HK-2 (cell line): ENCODE results near the gene TMEM178B.
"Not testable (repeated sequence)": the region's sequence is repeated elsewhere in the genome, so short reads cannot be mapped to it uniquely, and the experiment has no call there.

Experiments
- DNase-seq: peaks from one replicate; pipeline ENCODE4 v3.0.0-alpha.2; 2018; ENCODE audit not compliant: unreplicated experiment

Gene TMEM178B

DNA sequence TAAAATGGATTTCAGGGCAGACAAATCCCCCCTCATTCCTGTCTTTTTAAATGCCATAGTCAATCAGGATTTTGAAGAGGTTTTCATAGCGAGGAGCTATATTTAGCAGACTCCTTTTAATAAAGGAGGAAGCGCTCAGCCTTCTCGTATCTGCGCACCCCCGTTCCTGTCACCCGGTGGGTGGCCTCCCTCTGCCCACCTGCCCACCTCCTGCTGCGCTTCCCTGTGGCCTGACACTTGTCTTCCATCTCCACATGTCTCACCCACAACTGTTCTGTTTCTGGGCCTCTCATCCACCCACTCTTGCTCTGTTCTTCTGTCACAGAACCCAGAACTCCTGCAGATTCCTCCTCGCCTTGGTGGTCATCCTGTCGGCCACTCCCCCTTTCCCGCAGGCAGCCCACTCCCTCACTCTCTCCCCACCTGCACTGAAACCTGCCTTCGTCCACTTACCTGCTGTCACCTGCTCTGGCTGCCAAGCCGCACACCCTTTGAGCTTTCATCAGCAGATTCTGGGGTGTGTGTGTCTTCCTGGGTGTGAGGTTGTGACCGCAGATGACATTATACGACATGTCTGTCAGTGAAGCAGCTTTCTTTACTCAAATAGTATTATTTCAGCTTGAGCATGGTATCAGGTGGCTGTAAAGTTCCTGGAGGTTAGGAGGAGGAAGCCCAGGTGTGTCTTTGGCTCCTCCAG is 313.8 kb downstream of the TMEM178B start:
- no peak for DNase-seq

DNA sequence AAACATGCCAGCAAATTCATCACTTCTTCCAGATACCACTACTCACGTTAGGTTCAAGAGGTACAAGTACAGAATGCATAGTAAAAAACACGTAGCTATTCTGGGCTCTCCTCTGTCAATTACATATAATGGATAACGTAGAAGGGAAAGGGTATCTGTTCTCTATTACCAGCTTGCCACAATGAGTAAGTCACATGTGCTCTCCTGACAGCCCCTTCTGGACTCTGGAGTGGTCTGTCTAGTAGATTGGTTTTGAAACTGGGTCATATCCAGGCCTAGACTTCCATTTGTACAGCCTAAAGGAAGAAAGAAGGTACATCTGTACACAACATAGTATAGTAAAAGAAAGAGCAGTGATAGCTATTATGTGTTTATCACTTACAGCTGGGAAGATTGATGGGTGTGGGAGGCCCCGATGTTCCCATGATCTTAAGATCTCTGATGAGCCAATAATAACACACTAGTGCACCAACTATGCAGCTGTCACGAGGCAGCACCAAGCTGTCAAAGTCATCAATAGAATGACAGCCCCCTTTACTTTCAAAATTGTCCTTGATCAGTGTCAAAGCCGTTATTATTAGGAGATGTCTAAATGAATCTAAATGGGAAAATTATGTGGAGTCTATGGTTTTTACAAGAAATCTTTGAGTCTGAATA is 315.4 kb downstream of the TMEM178B start:
- no peak for DNase-seq

DNA sequence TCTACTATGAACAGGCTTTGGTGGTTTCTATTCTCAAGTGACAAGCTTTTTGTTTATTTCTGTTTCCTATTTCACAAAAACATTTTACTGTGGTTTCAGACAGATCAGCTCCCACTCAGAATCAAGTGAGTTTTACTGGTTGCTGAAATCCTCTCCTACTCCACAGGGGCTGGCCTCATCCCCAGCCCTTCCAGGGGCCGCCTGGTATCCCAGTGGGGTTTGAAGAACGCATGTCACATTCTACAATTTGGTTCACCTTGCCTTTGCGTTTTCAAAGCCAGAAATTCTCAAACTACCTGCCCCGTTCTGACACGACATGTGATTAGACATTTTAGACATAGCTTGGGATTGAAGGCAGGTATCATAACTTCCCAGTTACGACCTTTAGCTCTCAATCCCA is 316.5 kb downstream of the TMEM178B start:
- DNase-seq = no peak

DNA sequence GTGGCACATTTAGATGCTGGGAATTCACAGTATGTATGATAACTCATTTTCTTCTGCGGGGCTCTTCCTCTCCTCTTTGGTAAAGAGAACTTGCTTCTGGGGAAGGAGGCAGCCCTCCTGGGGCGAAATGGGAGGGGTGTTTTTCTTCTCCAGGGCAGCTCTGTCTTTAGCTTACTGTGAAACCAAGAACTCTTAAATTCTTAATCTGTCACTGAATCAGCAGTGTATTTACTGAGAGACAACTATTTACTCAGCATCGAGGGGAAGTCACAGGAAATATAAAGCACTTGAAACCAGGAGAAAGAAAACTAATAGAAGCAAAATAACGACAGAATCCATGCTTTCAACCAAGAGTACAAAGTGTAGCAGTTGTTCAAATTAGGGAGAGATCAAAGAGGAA is 319.2 kb downstream of the TMEM178B start:
- no peak for DNase-seq

DNA sequence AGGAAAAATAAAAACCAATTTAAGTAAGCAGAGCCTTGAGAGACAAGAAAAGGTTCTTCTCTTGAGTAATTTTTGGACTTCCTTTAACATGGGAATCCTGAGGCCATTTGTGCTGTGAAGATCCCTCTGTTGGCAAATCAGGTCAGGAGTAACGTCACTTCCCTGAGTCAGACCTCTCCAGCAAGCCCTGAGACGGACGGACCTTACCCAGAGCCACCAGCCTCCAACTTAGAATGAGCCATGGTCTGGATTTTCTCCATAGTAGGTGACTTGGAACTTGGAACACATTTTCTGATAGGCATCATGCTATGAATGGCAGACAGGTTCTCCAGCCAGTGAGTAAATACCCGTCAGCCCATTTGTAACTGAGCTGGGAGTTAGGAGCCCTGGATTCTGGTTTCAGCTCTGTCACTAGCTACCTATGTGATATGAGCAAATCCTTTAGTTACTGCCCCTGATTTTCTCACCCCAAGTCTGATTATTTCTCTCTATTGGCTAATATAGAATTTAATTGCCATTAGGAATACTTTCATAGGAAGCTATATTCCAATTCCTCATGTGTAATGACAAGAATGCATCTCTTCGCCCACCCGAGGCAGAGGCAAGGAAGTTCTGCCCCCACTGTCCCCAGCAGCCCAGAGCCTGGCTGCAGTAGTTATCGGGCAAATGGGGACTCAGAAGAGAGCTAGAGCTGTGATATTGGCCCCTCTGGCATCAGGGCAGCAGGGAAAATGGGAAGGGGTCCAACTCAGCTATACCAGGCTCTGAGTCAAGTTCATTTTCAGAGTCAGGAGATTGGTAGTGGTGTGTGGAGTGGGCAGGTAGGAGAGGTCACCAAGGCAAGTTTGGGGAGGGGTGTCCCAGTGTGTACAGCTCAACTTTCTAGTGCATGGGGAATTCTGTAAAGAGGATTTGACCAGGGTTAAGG is 323.6 kb downstream of the TMEM178B start:
- no peak for DNase-seq

DNA sequence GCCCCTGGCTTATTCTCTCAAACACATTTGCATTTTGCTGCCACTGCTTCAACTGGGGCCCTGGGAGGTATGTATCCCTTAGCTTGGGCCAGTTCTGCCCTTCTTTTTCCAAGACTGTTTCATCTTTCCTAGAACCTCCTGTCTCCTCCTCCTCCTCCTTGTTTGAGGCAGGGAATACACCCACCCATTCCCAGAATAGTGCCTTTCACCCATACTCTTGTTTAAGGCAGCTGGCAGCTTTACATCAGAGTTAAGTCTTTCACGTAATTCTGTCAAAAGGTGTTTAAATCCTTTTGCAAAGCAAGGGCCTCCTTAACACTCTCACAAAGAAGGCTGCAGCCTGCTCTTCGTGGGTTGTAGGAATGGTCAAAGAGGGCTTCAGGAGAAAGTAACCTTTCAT is 326.5 kb downstream of the TMEM178B start:
- DNase-seq = no peak

DNA sequence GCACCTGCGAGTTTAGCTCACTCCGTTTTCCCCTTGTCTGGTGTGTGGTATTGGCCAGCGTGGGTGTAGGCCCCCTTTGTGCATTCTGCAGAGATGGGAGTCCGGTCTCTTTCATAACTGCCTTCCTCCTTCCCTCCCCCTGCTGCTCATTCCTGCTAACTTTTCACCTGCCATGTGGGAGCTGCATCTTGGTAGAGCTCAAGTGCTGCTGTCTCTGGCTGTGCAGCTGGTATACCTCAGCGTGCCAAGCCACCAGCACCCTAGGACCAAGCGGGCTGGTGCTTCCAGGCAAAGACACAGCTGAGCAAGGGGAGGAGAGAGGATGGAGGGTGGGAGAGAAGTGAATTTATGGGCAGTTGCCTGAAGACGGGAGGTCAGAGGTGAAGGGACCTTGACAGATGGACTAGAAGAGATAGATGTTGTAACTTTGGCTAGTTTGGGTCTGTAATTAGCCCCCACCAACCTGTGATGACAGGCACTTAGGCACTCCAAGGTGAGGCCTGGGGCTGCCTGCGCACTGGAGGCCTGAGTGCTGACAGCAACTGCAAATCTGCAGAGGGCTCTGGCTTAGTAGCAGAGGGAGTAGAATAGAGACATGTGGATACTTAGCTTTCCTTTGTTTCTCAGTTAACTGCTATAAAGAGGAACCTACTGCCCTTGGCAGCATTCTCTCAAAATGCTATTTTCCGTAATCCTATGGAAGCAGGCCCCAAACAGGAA is 328.6 kb downstream of the TMEM178B start:
- DNase-seq = no peak

DNA sequence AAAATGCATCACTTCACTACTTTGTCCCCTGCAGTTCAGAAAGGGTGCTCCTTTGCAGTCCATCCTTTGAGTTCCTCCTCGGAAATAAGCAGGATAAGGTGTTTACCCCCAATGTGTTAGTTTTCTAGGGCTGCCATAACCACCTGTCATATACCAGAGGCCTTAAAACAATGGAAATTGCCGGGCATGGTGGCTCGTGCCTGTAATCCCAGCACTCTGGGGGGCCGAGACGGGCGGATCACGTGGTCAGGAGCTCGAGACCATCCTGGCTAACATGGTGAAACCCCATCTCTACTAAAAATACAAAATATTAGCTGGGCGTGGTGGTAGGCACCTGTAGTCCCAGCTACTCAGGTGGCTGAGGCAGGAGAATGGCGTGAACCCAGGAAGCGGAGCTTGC is 330.0 kb downstream of the TMEM178B start:
- not testable (repeated sequence) for DNase-seq

DNA sequence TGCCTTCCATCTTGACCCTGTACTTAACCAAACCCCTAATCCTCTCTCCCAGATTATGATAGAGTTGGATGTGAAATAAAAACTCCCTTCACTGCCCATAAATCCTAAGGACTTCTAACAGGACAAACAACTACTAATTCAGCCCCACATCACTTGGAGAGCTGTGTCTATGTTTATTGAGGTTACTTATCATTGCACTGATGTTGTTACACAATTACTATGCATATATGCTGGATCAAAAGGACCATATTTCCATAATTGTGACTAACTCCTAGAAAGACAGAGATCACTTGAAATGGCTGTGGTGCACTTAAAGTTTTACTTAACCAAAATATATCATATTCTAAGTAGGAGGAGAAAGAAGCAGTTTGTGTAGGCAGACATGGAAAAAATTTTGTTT is 332.5 kb downstream of the TMEM178B start:
- no peak for DNase-seq

DNA sequence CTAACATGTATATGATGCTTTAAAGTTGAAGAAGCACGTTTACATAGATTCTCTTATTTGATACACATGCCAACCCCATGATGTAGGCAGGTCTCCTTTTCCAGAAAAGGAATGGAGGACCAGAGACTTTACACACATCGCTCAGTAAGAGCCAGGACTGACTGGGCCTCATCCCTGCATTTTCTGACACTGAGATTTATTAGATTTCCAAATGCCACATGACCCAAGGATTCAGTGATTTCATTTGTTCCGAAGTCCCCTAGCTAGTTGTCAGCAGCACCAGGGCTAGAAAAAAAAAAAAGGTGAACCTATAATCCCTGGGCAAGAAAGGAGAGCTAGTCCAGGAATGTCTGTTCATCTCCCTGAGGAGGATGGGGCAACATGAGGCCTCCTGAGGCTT is 334.0 kb downstream of the TMEM178B start:
- no peak for DNase-seq

DNA sequence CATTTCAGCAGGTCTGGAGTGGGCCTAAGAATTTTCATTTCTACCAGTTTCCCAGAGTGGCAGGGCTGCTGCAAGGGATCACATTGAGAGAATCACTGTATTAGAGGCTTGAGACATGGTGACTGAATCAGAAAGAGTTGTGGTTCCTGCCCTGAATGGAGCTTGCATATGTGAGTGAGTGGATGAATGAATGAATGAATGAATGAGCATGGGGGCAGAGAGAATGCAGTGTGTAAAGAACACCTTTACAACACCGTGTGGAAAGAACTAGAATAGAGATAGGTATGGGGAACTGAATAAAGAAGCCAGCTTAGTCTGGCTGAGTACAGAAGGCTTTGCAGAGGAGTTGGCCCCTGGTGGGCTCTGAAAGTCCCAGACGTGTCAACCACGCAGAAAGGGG is 334.6 kb downstream of the TMEM178B start:
- no peak for DNase-seq

DNA sequence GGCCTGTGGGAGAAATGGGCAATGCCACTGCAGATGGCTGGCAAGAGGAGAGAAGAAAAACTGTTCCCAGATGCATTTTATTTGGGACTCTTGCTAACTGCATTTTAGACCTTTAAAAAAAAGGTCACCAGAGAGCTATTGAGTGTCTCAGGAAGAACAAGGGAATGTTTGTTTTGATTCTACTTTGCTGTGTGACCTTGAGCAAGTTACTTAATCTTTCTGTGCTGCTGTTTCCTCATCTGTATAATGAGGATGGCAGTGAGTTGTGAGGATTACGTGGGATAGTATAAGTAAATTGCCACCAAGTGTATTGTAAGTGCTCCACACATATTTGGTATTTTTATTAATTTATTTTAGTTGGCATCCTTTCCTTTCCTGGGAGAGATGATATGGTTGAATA is 335.4 kb downstream of the TMEM178B start:
- no peak for DNase-seq

DNA sequence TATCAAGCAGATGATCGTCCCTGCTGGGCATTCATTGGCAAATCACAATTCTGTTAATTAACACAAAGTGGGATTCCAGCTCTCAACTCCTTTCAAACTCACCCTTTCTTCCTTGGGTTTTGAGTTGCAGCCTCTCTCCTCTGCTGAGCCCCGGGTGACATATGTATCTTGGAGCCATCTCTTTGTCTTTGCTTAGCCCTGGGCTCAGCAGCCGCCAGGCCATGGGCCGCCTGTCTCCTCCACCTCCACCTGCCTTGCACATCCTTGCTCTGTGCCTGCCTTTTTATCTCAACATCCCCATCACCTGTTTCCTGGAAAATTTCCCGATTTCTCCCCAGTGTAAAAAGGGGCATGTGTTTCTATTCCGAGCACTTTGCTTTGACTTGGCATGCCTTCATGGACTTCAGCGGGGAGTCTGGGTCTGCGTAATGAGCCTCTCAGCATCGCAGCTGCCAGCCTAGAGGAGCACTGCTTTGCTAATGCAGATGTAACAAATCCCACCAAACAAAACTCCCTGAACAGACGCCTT is 336.0 kb downstream of the TMEM178B start:
- no peak for DNase-seq

DNA sequence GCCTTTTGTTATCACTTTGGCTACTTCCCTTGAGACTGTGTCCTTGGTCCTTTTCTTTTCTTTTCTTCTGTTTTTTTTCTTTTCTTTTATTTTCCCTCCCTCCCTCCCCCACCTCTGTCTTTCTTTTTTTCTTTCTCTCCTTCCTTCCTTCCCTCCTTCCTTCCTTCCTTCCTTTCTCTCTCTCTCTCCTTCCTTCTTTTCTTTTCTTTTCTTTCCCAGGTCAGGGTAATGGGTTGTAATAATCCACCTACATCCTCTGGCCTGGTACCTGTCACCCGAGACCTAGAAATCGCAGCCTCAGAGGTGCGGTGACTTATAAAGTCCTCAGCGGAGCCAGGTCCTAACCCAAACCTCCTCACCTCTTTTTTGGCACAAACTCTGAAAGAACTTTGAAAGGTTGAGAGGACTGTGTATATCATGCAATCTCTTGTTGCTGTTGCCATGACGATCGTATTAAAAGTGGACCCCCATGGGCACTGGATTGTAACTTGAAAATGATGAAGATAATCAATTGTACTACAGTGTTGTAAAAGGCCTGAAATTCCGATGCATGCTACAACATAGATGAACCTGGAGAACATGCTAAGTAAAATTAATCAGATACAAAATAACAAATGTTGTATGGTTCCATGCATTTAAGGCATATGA is 336.6 kb downstream of the TMEM178B start:
- DNase-seq = no peak

DNA sequence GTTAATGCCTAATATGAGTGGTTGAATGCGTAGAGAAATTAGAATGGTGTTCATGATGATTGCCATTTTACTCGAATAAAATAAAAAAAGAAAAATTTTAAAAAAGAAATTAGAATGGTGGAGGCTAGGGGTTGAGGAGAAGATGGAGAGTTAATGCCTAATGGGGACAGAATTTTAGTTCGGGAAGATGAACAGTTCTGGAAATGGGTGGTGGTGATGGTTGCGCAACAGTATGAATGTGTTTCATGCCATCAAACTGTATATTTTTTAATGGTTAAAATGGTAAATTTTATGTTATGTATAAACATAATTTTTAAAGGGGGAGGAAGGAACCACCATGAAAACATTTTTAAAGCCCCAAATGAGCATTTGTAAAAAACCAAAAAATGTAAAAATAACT is 337.3 kb downstream of the TMEM178B start:
- DNase-seq = no peak

DNA sequence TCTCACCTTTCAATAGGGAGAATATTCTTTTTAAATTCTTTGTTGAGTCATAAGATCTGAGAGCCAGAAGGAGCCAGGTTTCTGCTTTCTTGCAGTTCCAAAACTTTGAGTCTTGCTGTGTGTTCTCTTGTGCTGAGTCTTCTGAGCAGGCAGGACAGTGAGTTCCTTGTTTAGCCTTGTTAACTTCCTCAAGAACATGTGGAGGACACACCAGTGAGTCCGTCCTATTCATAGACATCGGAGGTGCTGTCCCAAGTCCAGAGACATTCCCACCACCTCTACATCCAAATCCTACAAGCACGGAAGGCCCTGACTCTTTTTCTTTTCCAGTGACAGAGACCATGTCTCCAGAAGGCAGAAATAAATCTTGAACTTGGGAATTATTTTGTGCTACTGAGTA is 342.1 kb downstream of the TMEM178B start:
- no peak for DNase-seq

DNA sequence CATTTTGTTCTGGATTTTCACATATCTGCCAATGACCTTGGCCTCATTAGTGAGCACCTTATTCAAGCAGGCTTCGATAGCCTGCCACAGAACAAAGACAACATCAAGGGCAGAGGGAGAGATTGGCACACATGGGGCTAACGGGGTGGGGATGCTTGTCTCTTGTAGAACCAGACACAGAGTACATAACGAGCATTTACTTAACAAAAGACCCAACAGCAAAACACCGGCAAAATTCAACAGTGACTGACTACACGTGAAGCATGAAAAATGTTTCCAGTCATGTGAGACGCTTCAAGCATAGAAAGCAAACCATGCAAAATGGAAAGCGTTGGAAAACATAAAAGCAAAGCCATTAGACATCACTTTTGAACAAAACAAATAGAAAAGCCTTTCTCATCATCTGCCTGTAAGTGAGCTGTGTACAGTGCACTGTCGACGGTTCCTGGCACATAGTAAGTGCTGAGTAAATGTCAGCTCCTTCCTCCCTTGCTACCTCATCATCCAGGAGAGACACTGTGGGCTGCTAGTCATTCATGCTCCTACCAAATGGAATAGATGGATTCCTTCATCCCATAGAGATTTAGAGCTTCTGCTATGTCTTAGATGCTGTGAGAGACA is 342.9 kb downstream of the TMEM178B start:
- no peak for DNase-seq

DNA sequence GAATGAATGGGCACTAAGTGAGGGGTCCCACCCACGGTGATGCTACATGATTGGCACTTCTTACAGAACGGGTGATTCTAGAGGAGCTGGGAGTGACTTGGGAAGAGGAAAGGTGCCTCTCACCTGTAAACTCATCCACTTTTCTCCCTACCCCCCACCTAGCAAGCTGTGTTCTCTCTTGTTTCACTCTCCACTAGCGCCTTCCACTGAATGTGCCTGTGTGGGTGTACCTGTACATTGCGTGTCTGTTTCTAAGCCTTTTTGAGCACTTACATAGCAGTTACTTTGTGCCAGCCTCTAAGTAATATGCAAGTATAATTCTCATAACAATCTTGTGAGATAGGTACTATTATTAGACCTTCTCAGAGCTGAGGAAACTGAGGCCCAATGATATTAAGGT is 343.6 kb downstream of the TMEM178B start:
- DNase-seq = no peak

DNA sequence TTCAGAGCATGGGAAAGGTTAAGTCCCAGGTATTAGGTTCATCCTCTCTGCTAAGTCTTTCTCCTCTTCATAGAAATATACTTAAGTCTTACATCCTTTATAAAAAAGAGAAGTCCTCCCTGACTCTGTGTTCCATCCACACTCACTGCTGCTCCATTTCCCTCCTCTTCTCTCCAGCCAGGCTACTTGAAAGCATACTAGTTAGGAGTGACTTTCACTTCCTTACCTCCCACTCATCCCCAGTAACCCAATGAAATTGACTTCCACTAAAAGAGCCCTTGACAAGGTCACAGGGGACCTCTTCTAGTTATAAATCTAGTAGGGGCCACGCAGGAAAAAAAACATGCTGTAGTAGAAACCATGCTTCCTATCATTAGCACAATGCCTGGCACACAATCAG is 344.2 kb downstream of the TMEM178B start:
- no peak for DNase-seq

DNA sequence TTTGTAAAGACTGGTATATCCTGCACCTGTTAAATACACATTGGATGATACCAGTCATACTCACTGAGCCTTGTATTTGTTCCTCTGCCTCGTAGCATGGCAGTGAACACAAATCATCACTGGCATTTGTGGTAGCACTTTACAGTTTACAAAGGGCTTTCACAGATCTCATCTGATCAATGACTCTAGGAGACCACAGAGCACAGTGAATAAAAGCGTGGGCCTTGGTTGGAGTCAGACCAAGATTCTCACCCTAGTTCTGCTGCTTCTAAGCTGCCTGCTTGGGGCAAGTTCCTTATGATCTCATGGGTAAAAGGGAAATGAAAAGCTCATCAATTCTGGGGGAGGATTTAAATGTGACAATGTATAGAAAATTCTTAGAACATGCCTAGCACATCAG is 347.4 kb downstream of the TMEM178B start:
- no peak for DNase-seq

DNA sequence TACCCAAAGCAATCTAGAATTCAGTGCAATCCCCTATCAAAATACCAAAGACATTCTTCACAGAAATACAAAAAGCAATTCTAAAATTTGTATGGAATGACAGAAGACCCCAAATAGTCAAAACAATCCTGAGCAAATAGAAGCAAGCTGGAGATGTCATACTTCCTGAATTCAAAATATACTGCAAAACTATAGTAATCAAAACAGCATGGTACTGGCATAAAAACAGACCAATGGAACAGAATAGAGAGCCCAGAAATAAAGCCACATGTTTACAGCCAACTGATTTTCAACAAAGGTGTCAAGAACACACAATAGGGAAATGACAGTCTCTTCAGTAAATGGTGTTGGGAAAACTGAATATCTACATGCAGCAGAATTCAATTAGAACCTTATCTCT is 353.3 kb downstream of the TMEM178B start:
- no peak for DNase-seq
